HG03575 (cell line): ENCODE measurements around the gene NSMCE1.
"Not testable (repeated sequence)": the region's sequence is repeated elsewhere in the genome, so short reads cannot be mapped to it uniquely, and the experiment has no call there.

ENCODE experiments used
- ATAC-seq: cut with Tn5 transposase; IDR thresholded peaks from one replicate; pipeline ENCODE4 v1.9.1; 2021; ENCODE audit not compliant: unreplicated experiment, insufficient number of reproducible peaks, low FRiP score; ENCODE audit errors: extremely low read depth

NSMCE1 gene

DNA sequence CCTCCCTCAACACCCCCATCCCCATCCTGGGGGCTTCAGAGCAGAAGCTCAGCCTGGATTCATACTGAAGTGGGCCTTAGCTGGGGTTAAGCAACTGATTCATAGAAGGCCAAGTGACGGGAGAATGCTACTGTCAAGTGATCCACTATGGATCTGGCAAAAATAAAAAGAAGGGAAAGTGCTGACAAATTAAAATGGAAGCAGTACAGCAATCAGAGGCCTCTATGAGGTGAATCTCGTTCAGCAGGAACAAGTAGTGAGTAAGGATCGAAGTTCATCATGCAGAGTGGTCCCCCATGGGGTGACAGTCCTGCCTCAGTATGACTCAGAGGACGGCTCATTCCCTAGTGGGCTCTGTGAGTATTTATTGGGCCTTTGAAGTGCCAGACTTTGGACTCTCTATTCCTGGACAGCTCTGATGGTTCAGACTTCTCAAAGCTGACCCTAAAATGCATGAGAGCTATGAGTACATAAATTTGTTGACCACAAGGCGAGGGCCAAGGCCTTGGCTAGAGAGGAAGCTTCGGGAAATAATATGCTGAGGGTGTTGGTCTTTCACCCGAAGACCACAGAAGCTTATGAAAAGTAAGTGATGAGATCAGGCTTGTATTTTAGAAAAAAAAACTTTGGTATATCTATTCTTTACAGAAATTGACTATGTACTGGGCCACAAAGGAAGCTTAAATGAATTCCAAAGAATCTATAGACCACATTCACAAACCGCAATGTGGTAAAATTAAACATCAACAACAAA is 5.3 kb upstream of the NSMCE1 start:
- ATAC-seq: no peak

DNA sequence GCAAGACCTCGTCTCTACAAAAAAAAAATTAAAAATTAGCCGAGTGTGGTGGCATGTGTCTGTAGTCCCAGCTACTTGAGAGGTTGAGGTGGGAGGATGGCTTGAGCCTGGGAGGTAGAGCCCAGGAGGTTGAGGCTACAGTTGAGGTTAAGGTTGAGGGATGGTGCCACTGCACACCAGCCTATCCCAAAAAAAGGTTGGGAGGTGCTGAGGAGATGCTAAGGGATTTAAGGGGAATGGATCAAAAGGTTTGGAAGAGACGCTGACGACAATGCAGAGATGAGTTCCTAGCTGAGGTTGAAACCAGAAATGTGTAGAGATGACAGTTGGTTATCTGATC is 4.7 kb upstream of the NSMCE1 start:
- ATAC-seq: no peak

- not testable (repeated sequence) for ATAC-seq
Observed at GRCh38 chr16:27272697-27273096, 4.1 kb upstream of the NSMCE1 start.

DNA sequence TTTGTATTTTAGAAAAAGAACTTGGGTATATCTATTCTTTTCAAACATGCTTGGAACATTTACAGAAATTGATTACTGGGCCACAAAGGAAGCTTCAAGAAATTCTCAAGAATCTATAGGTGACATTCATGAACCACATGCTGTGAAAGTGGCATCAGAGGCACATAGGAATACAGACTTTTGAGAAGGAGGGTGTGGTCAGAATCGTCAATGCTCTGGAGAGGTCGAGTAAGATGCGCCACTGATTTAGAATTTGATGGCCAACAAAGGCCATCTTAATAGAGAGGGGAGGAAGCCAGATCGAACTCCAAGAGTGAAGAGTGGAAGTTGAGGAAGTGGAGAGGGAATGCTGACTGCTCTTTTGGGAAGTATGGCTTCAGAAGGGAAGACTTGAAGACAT is 3.5 kb upstream of the NSMCE1 start:
- ATAC-seq: no peak

GRCh38 chr16:27270349-27270748 is 1.8 kb upstream of the NSMCE1 start:
- no peak for ATAC-seq

- no peak for ATAC-seq
Observed at GRCh38 chr16:27269300-27270150, 953 bp upstream of the NSMCE1 start.

DNA sequence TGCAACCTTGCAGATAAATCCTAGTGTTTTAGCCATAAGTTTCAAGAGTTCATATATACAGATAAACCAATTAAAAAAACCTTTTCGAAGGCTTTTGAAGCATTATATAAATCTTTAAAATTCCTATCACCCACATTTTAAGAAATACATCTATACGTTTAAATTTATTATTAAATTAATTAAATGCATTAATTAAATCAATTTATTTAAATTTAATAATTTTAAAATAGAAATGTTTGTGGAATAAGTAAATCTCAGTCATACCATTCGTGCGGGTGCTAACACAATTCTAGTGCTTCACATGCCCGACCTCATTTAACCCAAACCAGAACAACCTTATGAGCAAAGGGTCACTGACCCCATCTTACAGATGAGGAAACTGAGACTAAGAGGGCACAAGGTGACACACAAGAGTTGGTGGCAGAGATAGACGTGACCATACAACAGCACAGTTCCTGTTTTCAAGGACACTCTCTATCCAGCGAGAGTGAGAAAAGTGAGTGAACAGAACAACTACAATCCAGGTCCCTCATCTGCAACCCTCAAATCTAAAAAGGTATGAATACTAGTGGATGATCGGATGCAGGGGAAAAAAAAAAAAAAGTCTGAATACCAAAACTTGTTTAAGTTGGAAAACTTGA is 1.4 kb downstream of the NSMCE1 start:
- ATAC-seq: no peak

- ATAC-seq: no peak
Observed at GRCh38 chr16:27265982-27266381, 2.6 kb downstream of the NSMCE1 start.

- ATAC-seq: no peak
Observed at GRCh38 chr16:27264151-27264550, 4.4 kb downstream of the NSMCE1 start.

GRCh38 chr16:27262904-27263423 is 5.6 kb downstream of the NSMCE1 start:
- not testable (repeated sequence) for ATAC-seq

DNA sequence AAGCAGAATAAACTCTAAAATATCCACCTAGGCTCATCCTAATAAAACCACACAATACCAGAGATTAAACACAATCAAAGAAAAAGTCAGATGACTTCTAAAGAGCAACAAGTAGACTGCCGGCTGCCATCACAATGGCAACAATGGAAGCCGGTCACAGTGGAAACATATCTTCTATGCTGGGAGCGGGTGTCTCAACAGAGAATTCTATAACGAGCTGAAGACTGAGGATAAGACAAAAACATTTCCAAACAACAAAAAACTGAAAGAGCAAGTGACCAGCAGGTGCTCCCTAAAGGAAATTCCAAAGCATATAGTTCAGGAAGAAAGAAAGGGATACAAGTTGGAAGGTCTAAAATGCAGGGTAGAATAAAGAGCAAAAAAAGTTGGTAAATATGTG is 8.9 kb downstream of the NSMCE1 start:
- ATAC-seq: no peak

- no peak for ATAC-seq
Observed at GRCh38 chr16:27258241-27258734, 10.3 kb downstream of the NSMCE1 start.

- no peak for ATAC-seq
Observed at GRCh38 chr16:27257271-27257670, 11.3 kb downstream of the NSMCE1 start.

DNA sequence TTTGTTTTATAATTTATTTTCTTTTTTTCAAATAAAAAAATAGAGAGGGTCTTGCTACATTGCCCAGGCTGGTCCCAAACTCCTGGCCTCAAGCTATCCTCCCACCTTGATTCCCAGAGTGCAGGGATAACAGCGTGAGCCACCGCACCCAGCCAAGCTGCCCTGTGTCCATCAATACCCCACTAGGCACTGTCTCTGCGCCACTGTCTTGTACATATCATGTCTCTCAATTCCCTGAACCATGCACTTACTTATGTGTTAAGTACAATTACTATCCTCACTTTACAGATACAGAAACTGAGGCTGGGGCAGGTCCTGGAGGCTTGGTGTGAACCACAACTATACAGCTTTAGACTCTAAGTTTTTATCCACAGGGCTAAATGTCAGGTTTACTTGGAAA is 11.7 kb downstream of the NSMCE1 start:
- ATAC-seq: no peak

- peak; percentile 63 for ATAC-seq
Observed at GRCh38 chr16:27254262-27254811, 14.2 kb downstream of the NSMCE1 start.

DNA sequence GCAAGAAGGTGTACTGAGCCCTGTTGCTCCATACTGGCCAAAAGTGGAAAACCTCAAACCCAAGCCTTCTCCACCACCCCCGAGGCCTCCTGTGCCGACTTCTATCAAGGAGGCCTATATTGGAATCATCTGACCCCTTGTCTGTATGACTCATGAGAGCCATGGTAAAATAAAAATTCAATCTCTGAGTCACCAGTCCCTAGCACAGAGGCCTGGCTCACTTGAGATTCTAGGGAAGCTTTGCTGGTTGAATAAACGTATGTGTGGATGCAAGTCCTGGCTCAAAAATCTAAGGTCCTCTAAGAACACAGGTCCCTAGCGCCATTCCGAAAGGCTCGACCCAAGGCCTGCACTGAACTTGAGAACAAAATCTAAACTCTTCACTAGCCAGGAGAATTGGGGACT is 15.0 kb downstream of the NSMCE1 start:
- no peak for ATAC-seq

GRCh38 chr16:27252206-27252585 is 16.4 kb downstream of the NSMCE1 start:
- no peak for ATAC-seq

DNA sequence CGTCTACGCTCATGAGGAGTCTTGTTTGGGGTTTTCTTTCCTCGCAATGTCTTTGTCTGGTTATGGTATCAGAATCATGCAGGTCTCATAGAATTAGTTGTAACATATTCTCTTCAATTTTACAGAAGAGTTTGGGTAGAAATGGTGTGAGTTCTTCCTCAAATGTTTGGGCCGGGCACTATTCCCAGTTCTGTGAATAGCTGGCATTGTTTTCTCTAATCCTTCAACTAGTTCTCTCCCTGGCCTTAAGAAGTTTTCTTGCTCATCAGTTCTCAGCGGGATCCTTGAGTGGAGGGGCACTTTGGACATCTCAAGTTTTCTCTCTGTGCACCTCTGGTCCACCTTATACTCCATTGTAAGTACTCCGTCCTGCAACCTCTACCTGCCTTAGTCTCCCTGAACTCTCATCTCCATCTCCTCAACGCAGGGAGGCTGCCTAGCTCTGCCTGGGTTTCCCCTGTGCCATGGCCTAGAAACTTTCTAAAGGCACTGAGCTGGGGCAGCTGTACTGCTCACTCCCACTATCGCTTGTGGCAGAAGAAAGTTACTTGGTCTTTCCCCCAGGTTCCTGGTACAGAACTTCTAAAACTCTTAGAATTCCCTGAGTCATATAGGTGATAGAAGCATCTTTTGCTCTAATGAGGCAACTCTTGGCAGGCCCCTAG is 16.9 kb downstream of the NSMCE1 start:
- ATAC-seq: no peak

- ATAC-seq: not testable (repeated sequence)
Observed at GRCh38 chr16:27248886-27249285, 19.7 kb downstream of the NSMCE1 start.
